Measurements from ENCODE around the gene SLC16A2. TPM values are rescaled to one million over a fixed set of nuclear protein-coding genes. Genes with fewer than 3 reads are reported as not detected.

The SLC16A2 gene
- total RNA-seq, 1 donor from 2014 or later = 14.8 TPM

DNA sequence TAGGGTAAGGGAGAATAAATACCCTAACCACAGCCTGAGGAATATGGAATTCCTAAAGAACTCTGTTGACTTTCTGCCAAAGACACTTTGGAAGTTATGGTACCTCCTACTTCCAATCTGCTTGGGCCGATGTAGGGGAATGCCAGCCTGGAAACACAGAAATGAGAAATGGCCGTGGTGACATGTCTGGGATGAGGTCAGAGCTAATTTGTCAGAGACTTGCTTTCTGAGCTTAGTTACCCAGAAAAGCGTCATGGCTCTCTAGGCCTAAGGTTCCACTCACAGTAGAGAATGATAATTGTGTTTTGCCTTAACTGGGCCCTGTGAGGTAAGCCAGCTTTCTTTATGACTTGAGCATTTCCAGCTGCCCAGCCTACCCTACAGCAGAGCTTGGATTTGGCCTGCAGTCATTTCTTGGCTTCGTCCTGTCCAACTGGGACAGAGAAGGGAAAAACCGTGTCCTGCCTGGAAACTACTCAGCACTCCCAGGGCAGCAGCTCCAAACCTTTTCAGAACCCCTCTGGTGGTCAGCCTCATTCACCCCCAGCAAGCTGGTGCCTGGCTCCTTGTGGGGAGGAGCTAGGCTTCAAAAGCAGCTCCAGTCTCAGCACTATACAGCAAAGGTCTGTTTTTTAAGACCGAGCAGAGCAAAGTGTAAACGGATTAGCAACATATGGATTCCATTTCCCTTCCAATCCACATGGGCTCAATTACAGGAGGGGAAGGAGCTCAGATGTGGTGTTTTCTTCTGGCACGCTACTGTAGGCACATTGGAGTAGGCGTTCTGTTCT, 100.9 kb downstream of the SLC16A2 start:
- H3K27ac Mint-ChIP-seq = peak overlapping the region; percentile 21
- no peaks in the 10 kb centered on the region for H3K27me3 Mint-ChIP-seq (ENCODE audit: low read depth)
- H3K4me3 Mint-ChIP-seq = no peak overlapping the region
- peaks cover 4% of the 10 kb centered on the region for H3K4me1 Mint-ChIP-seq
- no peak for TF ChIP-seq CTCF (IDR thresholded peaks at IDR 0.05; ENCODE audit: unreplicated experiment)
- peaks cover 2% of the 10 kb centered on the region for H3K36me3 Mint-ChIP-seq
- no peak for DNase-seq (ENCODE audit: low spot score in 2 of 2, unreplicated experiment in 2 of 2)
- peaks cover 24% of the 10 kb centered on the region for H3K9me3 Mint-ChIP-seq

- no peak overlapping the region for H3K4me3 Mint-ChIP-seq
- DNase-seq (ENCODE audit: low spot score in 2 of 2, unreplicated experiment in 2 of 2) = no peak
- H3K9me3 Mint-ChIP-seq = peaks cover 17% of the 10 kb centered on the region
- peaks cover 2% of the 10 kb centered on the region for H3K36me3 Mint-ChIP-seq
- TF ChIP-seq CTCF (IDR thresholded peaks at IDR 0.05; ENCODE audit: unreplicated experiment) = no peak
- no peaks in the 10 kb centered on the region for H3K27me3 Mint-ChIP-seq (ENCODE audit: low read depth)
- H3K4me1 Mint-ChIP-seq = peaks cover 4% of the 10 kb centered on the region
- H3K27ac Mint-ChIP-seq = no peak overlapping the region
Observed at GRCh38 chrX:74523224-74523623, 101.9 kb downstream of the SLC16A2 start.

DNA sequence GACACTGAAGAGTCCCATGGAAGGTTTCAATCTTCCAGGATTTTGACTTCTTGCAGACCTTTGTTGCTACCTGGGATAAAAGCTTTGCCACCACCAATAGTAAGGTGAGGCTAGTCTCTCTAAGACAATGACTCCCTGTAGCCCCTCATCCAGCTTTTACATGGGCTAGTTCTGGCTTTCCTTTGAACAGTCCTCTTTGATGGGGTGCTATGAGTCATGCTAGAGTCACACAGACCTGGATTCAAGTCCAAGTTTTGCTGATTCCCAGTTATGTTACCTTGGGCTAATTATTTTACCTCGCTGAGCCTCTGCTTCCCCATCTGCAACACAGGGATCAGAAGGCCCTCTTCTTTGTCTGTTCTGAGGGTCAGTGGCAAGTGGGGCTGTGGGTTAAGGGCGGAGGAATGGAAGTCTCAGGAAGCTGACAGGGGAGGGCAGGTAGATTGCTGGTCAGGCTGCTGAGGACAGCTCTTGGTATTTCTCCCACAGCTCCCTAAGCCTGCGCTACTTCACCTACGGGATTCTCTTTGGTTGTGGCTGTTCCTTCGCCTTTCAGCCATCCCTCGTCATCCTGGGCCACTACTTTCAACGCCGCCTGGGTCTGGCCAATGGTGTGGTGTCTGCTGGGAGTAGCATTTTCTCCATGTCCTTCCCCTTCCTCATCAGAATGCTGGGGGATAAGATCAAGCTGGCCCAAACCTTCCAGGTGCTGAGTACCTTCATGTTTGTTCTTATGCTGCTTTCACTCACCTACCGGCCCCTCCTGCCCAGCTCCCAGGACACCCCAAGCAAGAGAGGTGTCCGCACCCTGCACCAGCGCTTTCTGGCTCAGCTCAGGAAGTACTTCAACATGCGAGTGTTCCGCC, 102.8 kb downstream of the SLC16A2 start:
- H3K4me1 Mint-ChIP-seq = peaks cover 4% of the 10 kb centered on the region
- TF ChIP-seq CTCF (IDR thresholded peaks at IDR 0.05; ENCODE audit: unreplicated experiment) = no peak
- H3K36me3 Mint-ChIP-seq = no peaks in the 10 kb centered on the region
- H3K27ac Mint-ChIP-seq = no peak overlapping the region
- no peak for DNase-seq (ENCODE audit: low spot score in 2 of 2, unreplicated experiment in 2 of 2)
- peaks cover 14% of the 10 kb centered on the region for H3K9me3 Mint-ChIP-seq
- no peak overlapping the region for H3K4me3 Mint-ChIP-seq
- no peaks in the 10 kb centered on the region for H3K27me3 Mint-ChIP-seq (ENCODE audit: low read depth)

DNA sequence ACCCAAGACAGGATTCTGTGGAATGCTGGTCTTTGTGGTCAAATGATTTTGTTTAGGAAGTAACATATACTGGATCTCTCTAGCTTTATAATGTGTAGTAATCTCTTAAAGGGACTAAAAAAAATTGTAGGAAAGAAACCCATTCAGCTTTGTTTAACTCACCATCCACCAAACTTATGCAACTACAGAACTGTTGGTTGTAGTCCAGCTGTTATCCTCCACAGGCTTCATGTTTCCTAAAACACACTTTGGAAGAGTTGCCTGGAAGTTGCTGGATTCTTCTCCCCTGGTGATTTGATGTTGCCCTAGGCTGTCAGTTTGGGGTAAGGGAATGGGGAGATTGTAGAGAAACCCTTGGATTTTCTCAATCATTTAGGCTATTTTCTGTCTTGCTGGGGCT, 103.8 kb downstream of the SLC16A2 start:
- Mint-ChIP-seq H3K9me3 (peaks cover 8% of the 10 kb centered on the region), H3K4me3 (no peak overlapping the region)

DNA sequence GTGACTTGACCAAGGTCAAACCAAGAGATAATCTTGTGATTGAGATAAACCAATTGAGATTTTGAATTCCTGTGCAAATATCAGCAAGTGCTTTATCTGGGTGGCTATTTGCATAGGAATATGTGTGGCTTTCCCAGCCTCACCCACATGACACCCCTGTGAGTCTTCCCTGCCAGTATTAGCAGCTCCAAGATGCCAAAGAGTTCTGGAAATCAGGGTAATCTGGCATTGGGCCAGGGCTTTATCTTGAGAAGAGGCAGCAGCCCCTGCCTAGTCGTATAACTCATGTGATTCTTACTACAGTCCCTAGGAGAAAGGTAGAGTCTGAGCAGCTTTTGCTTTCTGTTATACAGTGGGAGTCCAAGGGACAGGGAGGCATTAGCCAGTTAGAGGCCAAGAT, 105.5 kb downstream of the SLC16A2 start:
- Mint-ChIP-seq H3K27me3 (ENCODE audit: low read depth) (no peaks in the 10 kb centered on the region), H3K4me3 (no peak overlapping the region), H3K27ac (no peak overlapping the region), H3K36me3 (peaks cover 4% of the 10 kb centered on the region), H3K4me1 (no peaks in the 10 kb centered on the region), H3K9me3 (peaks cover 4% of the 10 kb centered on the region)
- no peak for TF ChIP-seq CTCF (IDR thresholded peaks at IDR 0.05; ENCODE audit: unreplicated experiment)
- DNase-seq (ENCODE audit: low spot score in 2 of 2, unreplicated experiment in 2 of 2) = no peak

More for the DNA sequence above, 103.8 kb downstream of the SLC16A2 start:
- no peak for DNase-seq (ENCODE audit: low spot score in 2 of 2, unreplicated experiment in 2 of 2)
- Mint-ChIP-seq H3K36me3 (no peaks in the 10 kb centered on the region), H3K4me1 (peaks cover under 1% of the 10 kb centered on the region), H3K27ac (no peak overlapping the region), H3K27me3 (ENCODE audit: low read depth) (no peaks in the 10 kb centered on the region)
- TF ChIP-seq CTCF (IDR thresholded peaks at IDR 0.05; ENCODE audit: unreplicated experiment) = no peak

All from mesothelial cell of epicardium (in vitro differentiated cells).